HEK293 (cell line): ENCODE results near the gene WDFY2.

Experiments
- CTCF ChIA-PET: fragments of 350-600 bp; formaldehyde crosslinking; extraction: SDS; loops from one replicate; lab custom pipeline; 2021; ENCODE audit warnings: antibody characterized with exemption; lab: Yijun Ruan, JAX
- POLR2A ChIA-PET: fragments of 300-600 bp; formaldehyde crosslinking; extraction: SDS; loops from one replicate; lab custom pipeline; 2020; ENCODE audit warnings: antibody characterized with exemption, inconsistent platforms; lab: Yijun Ruan, JAX
- H3K27ac ChIP-seq: fragments of 200-500 bp; sonication (Bioruptor generic); 2 replicates; pipeline ENCODE4 v1.5.1; 2014; ENCODE audit warnings: low read depth, low read length, control low read depth, inconsistent platforms; ENCODE audit errors: extremely low read depth
- H3K36me3 ChIP-seq, 2 experiments: fragments of 200-500 bp in 1 of 2; sonication (Bioruptor generic) in 1 of 2; 1 replicate in 1 of 2; 2 replicates in 1 of 2; pipeline ENCODE4 v1.5.1; 2014 to 2017; ENCODE audit warnings: inconsistent platforms in 2 of 2, low read length in 2 of 2; ENCODE audit not compliant: control insufficient read depth in 2 of 2, insufficient read depth in 1 of 2
- H3K4me1 ChIP-seq: fragments of 200-500 bp; sonication (Bioruptor generic); 2 replicates; pipeline ENCODE4 v1.5.1; 2014; ENCODE audit warnings: mild to moderate bottlenecking, low read length, inconsistent platforms; ENCODE audit not compliant: control insufficient read depth, insufficient read depth
- H3K4me3 ChIP-seq: 2 replicates; pipeline ENCODE4 v1.5.1; 2011; ENCODE audit warnings: low read depth, mild to moderate bottlenecking, control low read depth, low read length, moderate library complexity
- H3K9me3 ChIP-seq: fragments of 200-500 bp; sonication (Bioruptor generic); 2 replicates; pipeline ENCODE4 v1.5.1; 2014; ENCODE audit warnings: low read depth, low read length, inconsistent platforms; ENCODE audit not compliant: control insufficient read depth, insufficient read depth
- CTCF ChIP-seq: fragments of 450-650 bp; formaldehyde crosslinking; IDR thresholded peaks from 2 replicates; pipeline ENCODE4 v1.5.1; 2016; ENCODE audit warnings: missing biosample characterization, missing genetic modification characterization
- EGR2 ChIP-seq: fragments of 450-650 bp; formaldehyde crosslinking; IDR thresholded peaks from 2 replicates; pipeline ENCODE4 v1.5.1; 2016; ENCODE audit warnings: low read depth, missing biosample characterization, missing genetic modification characterization
- GFI1B ChIP-seq: fragments of 450-650 bp; formaldehyde crosslinking; IDR thresholded peaks from 2 replicates; pipeline ENCODE4 v1.5.1; 2016; ENCODE audit warnings: missing biosample characterization, missing genetic modification characterization
- GLI4 ChIP-seq: fragments of 450-650 bp; formaldehyde crosslinking; IDR thresholded peaks from 2 replicates; pipeline ENCODE4 v1.5.1; 2016; ENCODE audit warnings: missing biosample characterization, missing genetic modification characterization
- HOXD13 ChIP-seq: sonication (generic); formaldehyde crosslinking; IDR thresholded peaks from 2 replicates; pipeline ENCODE4 v1.8.0; 2022; ENCODE audit warnings: missing genetic modification reagents, borderline replicate concordance
- KLF16 ChIP-seq: fragments of 450-650 bp; formaldehyde crosslinking; IDR thresholded peaks from 2 replicates; pipeline ENCODE4 v1.5.1; 2017; ENCODE audit warnings: missing biosample characterization, missing genetic modification characterization
- YY1 ChIP-seq: fragments of 450-650 bp; formaldehyde crosslinking; IDR thresholded peaks from 2 replicates; pipeline ENCODE4 v1.5.1; 2018; ENCODE audit warnings: missing biosample characterization, missing genetic modification characterization
- YY2 ChIP-seq: fragments of 450-650 bp; formaldehyde crosslinking; IDR thresholded peaks from 2 replicates; pipeline ENCODE4 v1.5.1; 2016; ENCODE audit warnings: missing biosample characterization, missing genetic modification characterization
- ZBTB6 ChIP-seq: fragments of 450-650 bp; formaldehyde crosslinking; IDR thresholded peaks from 2 replicates; pipeline ENCODE4 v1.5.1; 2017; ENCODE audit warnings: missing biosample characterization, missing genetic modification characterization
- ZNF157 ChIP-seq: fragments of 450-650 bp; formaldehyde crosslinking; IDR thresholded peaks from 2 replicates; pipeline ENCODE4 v1.5.1; 2016; ENCODE audit warnings: missing biosample characterization, missing genetic modification characterization
- ZNF211 ChIP-seq: fragments of 450-650 bp; formaldehyde crosslinking; IDR thresholded peaks from 2 replicates; pipeline ENCODE4 v1.5.1; 2016; ENCODE audit warnings: low read depth, missing biosample characterization, missing genetic modification characterization
- ZNF221 ChIP-seq: fragments of 450-650 bp; formaldehyde crosslinking; IDR thresholded peaks from 2 replicates; pipeline ENCODE4 v1.5.1; 2017; ENCODE audit warnings: missing biosample characterization, missing genetic modification characterization, borderline replicate concordance
- ZNF26 ChIP-seq: fragments of 450-650 bp; formaldehyde crosslinking; IDR thresholded peaks from 2 replicates; pipeline ENCODE4 v1.5.1; 2016; ENCODE audit warnings: missing biosample characterization, missing genetic modification characterization
- ZNF292 ChIP-seq: fragments of 450-650 bp; formaldehyde crosslinking; IDR thresholded peaks from 2 replicates; pipeline ENCODE4 v1.5.1; 2016; ENCODE audit warnings: low read depth, missing biosample characterization, missing genetic modification characterization, borderline replicate concordance
- ZNF404 ChIP-seq: fragments of 450-650 bp; formaldehyde crosslinking; IDR thresholded peaks from 2 replicates; pipeline ENCODE4 v1.5.1; 2017; ENCODE audit warnings: missing biosample characterization, missing genetic modification characterization
- ZNF561 ChIP-seq: fragments of 450-650 bp; IDR thresholded peaks from 2 replicates; pipeline ENCODE4 v1.5.1; 2018; ENCODE audit warnings: missing biosample characterization, missing genetic modification characterization, borderline replicate concordance
- ZNF645 ChIP-seq: fragments of 450-650 bp; formaldehyde crosslinking; IDR thresholded peaks from 2 replicates; pipeline ENCODE4; 2016; ENCODE audit warnings: missing biosample characterization, missing genetic modification characterization
- ZNF677 ChIP-seq: fragments of 450-650 bp; IDR thresholded peaks from 2 replicates; pipeline ENCODE4 v1.5.0; 2018; ENCODE audit warnings: missing biosample characterization, mild to moderate bottlenecking, missing genetic modification characterization, moderate library complexity

The WDFY2 gene

GRCh38 chr13:51624207-51624606 lies 39.9 kb downstream of the WDFY2 start:
- H3K4me1 ChIP-seq = no peaks in the 10 kb centered on the region
- no peaks in the 10 kb centered on the region; a peak in 1 of 3 replicates for H3K36me3 ChIP-seq
- CTCF ChIA-PET = no interaction called here
- H3K27ac ChIP-seq = no peak overlapping the region
- H3K9me3 ChIP-seq = no peaks in the 10 kb centered on the region
- POLR2A ChIA-PET = interaction anchor here (0.7 kb wide), 1 partner anchor 172 kb away, joined by 3 read pairs; no protein-coding TSS in a partner anchor
- no peak for TF ChIP-seq GFI1B (tag by site-specific recombination)
- TF ChIP-seq ZBTB6 (tag by site-specific recombination) = no peak
- H3K4me3 ChIP-seq = no peak overlapping the region

GRCh38 chr13:51624695-51625345 lies 40.6 kb downstream of the WDFY2 start:
- ChIA-PET POLR2A (no interaction called here), CTCF (interaction anchor here (0.6 kb wide), 1 partner anchor 86 kb away, joined by 3 read pairs; no protein-coding TSS in a partner anchor)
- Histone ChIP-seq H3K4me3 (no peak overlapping the region), H3K4me1 (no peaks in the 10 kb centered on the region), H3K27ac (no peak overlapping the region), H3K36me3 (no peaks in the 10 kb centered on the region; a peak in 1 of 3 replicates), H3K9me3 (no peaks in the 10 kb centered on the region)
- no peak for TF ChIP-seq CTCF
- TF ChIP-seq ZNF404 (tag by site-specific recombination) = no peak
- TF ChIP-seq ZNF677 = no peak
- no peak for TF ChIP-seq ZNF645
- no peak for TF ChIP-seq YY2 (tag by site-specific recombination)
- TF ChIP-seq ZNF561 = no peak
- TF ChIP-seq ZNF221 (tag by site-specific recombination) = no peak
- no peak for TF ChIP-seq EGR2 (tag by site-specific recombination)
- TF ChIP-seq ZNF292 = no peak
- TF ChIP-seq YY1 (tag by site-specific recombination) = no peak
- TF ChIP-seq ZNF211 = no peak
- no peak for TF ChIP-seq KLF16 (tag by site-specific recombination)
- no peak for TF ChIP-seq GLI4
- TF ChIP-seq HOXD13 (CRISPR knock-in tag) = no peak
- TF ChIP-seq ZNF157 (tag by site-specific recombination) = no peak
- TF ChIP-seq ZNF26 (tag by site-specific recombination) = no peak
